NCI-H2029 (cell line): ENCODE data around the gene STK4.
A peak's percentile ranks its signal among the peaks of the same experiment; 100 is the strongest.

Source experiments
- DNase-seq: peaks from one replicate; lab custom pipeline; 2025; lab: John Stamatoyannopoulos, UW

Gene STK4

GRCh38 chr20:44966030-44966961 lies at the start of gene STK4:
STK4 (plus strand) TSS chr20:44966512; CDS start chr20:44966569, 57 bp downstream.
- DNase-seq: peak; percentile 93

- no peak for DNase-seq
These were observed 49.7 kb upstream of the STK4 start for GRCh38 chr20:44916586-44916985.

GRCh38 chr20:44917399-44917798 lies 48.9 kb upstream of the STK4 start:
- no peak for DNase-seq

- no peak for DNase-seq
These were observed 48.0 kb upstream of the STK4 start for GRCh38 chr20:44918342-44918741.

- no peak for DNase-seq
These were observed 47.6 kb upstream of the STK4 start for GRCh38 chr20:44918761-44919160.

GRCh38 chr20:44921447-44921846 lies 44.9 kb upstream of the STK4 start:
- no peak for DNase-seq

- DNase-seq: no peak
These were observed 41.8 kb upstream of the STK4 start for GRCh38 chr20:44924541-44924940.

GRCh38 chr20:44928595-44928994 lies 37.7 kb upstream of the STK4 start:
- no peak for DNase-seq

- no peak for DNase-seq
These were observed 35.7 kb upstream of the STK4 start for GRCh38 chr20:44930517-44931168.

- DNase-seq: no peak
These were observed 34.4 kb upstream of the STK4 start for GRCh38 chr20:44931911-44932310.

GRCh38 chr20:44932916-44933315 lies 33.4 kb upstream of the STK4 start:
- DNase-seq: no peak

- no peak for DNase-seq
These were observed 29.8 kb upstream of the STK4 start for GRCh38 chr20:44936510-44936909.

- no peak for DNase-seq
These were observed 27.7 kb upstream of the STK4 start for GRCh38 chr20:44938637-44939036.

GRCh38 chr20:44941120-44941691 lies 25.1 kb upstream of the STK4 start:
- no peak for DNase-seq

GRCh38 chr20:44942264-44942973 lies 23.9 kb upstream of the STK4 start:
- no peak for DNase-seq

- DNase-seq: no peak
These were observed 22.5 kb upstream of the STK4 start for GRCh38 chr20:44943828-44944227.

GRCh38 chr20:44945261-44945660 lies 21.1 kb upstream of the STK4 start:
- no peak for DNase-seq

GRCh38 chr20:44946271-44946852 lies 19.9 kb upstream of the STK4 start:
- no peak for DNase-seq

GRCh38 chr20:44948107-44948506 lies 18.2 kb upstream of the STK4 start:
- no peak for DNase-seq

- no peak for DNase-seq
These were observed 17.8 kb upstream of the STK4 start for GRCh38 chr20:44948513-44948912.

GRCh38 chr20:44950368-44950767 lies 15.9 kb upstream of the STK4 start:
- DNase-seq: no peak

- DNase-seq: no peak
These were observed 13.6 kb upstream of the STK4 start for GRCh38 chr20:44952731-44953130.
